ENCODE results near the gene LYPD5.

DNA sequence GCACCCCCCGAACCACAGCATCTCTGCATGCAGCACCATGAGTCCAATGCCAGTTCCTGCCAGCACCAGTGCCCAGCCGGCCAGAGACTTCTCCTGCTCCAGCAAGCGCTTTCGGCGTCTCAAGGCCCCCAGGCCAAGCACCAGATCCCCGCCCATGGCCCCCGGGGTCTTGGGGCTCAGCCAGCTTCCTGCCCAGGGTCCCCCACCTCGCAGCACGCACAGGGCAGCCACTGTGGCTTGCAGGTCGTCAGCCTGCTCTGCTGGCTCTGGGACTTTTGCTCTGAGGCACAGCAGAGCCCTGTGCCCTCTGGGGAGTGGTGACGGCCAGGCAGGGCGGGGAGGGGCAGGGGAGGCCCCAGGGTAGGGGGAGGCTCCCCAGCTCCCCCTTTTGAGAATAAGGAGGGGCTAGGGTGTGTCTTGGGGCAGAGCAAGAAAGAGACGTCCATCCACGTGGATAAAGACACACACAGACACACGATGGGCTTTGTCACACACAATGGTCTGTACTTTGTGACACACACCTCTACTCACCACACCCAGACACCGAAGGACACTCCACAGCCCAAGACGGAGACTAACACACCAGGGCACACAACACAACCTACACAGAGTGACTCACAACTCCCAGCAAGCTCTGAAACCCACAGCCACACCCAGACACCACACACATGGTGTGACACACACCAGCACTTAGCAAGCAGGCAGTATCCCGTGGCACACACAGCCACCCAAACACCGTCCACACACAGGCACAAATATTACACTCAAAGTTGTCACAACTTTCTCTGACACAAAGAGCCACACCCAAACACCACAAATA, 21.3 kb downstream of the LYPD5 start, which contains the start of gene KCNN4:
- TF ChIP-seq, protein P1, sequence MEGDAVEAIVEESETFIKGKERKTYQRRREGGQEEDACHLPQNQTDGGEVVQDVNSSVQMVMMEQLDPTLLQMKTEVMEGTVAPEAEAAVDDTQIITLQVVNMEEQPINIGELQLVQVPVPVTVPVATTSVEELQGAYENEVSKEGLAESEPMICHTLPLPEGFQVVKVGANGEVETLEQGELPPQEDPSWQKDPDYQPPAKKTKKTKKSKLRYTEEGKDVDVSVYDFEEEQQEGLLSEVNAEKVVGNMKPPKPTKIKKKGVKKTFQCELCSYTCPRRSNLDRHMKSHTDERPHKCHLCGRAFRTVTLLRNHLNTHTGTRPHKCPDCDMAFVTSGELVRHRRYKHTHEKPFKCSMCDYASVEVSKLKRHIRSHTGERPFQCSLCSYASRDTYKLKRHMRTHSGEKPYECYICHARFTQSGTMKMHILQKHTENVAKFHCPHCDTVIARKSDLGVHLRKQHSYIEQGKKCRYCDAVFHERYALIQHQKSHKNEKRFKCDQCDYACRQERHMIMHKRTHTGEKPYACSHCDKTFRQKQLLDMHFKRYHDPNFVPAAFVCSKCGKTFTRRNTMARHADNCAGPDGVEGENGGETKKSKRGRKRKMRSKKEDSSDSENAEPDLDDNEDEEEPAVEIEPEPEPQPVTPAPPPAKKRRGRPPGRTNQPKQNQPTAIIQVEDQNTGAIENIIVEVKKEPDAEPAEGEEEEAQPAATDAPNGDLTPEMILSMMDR (IDR thresholded peaks at IDR 0.05) = no peak
- no peak for TF ChIP-seq POLR2A (IDR thresholded peaks at IDR 0.05)

Data from testis (tissue), 2 donors.